IPS-18a (cell line): ENCODE results near the gene FYCO1.

Experiments used
- H3K27ac ChIP-seq: one replicate; pipeline ENCODE4 v1.5.1; 2013; ENCODE audit warnings: low read length
- H3K27me3 ChIP-seq: one replicate; pipeline ENCODE4 v1.6.1; 2013; ENCODE audit warnings: mild to moderate bottlenecking, low read length; ENCODE audit not compliant: control insufficient read depth, insufficient read depth
- H3K36me3 ChIP-seq: one replicate; pipeline ENCODE4 v1.6.1; 2013; ENCODE audit warnings: low read depth, low read length; ENCODE audit not compliant: control insufficient read depth
- H3K4me1 ChIP-seq: one replicate; pipeline ENCODE4 v1.6.1; 2013; ENCODE audit warnings: low read depth, low read length; ENCODE audit not compliant: control insufficient read depth
- H3K4me3 ChIP-seq: one replicate; pipeline ENCODE4 v1.5.1; 2013; ENCODE audit warnings: low read length
- H3K9ac ChIP-seq: one replicate; pipeline ENCODE4 v1.6.1; 2013; ENCODE audit warnings: mild to moderate bottlenecking, low read length, moderate library complexity
- H3K9me3 ChIP-seq: one replicate; pipeline ENCODE4 v1.6.1; 2013; ENCODE audit warnings: low read depth, low read length; ENCODE audit not compliant: control insufficient read depth

FYCO1 gene

GRCh38 chr3:45944830-45945620 is 50.6 kb downstream of the FYCO1 start:
- Histone ChIP-seq H3K9me3 (no peaks in the 10 kb centered on the region), H3K4me3 (no peak overlapping the region), H3K36me3 (peaks cover 28% of the 10 kb centered on the region), H3K27me3 (no peaks in the 10 kb centered on the region), H3K27ac (no peak overlapping the region), H3K4me1 (no peaks in the 10 kb centered on the region), H3K9ac (no peak overlapping the region)

- no peak within 1 kb of the TSS for H3K9ac ChIP-seq
- H3K9me3 ChIP-seq: no peaks in the 10 kb centered on the region
- H3K27ac ChIP-seq: no peak within 1 kb of the TSS
- peaks cover 4% of the 10 kb centered on the region for H3K4me1 ChIP-seq
- peaks cover 19% of the 10 kb centered on the region for H3K36me3 ChIP-seq
- H3K4me3 ChIP-seq: no peak within 1 kb of the TSS
- no peaks in the 10 kb centered on the region for H3K27me3 ChIP-seq
Observed at GRCh38 chr3:45943207-45943846, 52.3 kb downstream of the FYCO1 start, which contains the start of gene CXCR6. TSS of gene CXCR6 (plus strand) at chr3:45943464. CDS start at chr3:45946482, 3,018 bp downstream.

- H3K27ac ChIP-seq: no peak overlapping the region
- H3K27me3 ChIP-seq: no peaks in the 10 kb centered on the region
- H3K4me1 ChIP-seq: peaks cover 4% of the 10 kb centered on the region
- H3K9me3 ChIP-seq: no peaks in the 10 kb centered on the region
- H3K4me3 ChIP-seq: no peak overlapping the region
- peaks cover 10% of the 10 kb centered on the region for H3K36me3 ChIP-seq
- H3K9ac ChIP-seq: no peak overlapping the region
Observed at GRCh38 chr3:45942051-45942825, 53.4 kb downstream of the FYCO1 start.

GRCh38 chr3:45940781-45941365 is 54.8 kb downstream of the FYCO1 start:
- Histone ChIP-seq H3K36me3 (no peaks in the 10 kb centered on the region), H3K4me1 (peaks cover 4% of the 10 kb centered on the region)

GRCh38 chr3:45940004-45940780 is 55.4 kb downstream of the FYCO1 start:
- H3K36me3 ChIP-seq: peaks cover 3% of the 10 kb centered on the region
- peaks cover 4% of the 10 kb centered on the region for H3K4me1 ChIP-seq
- H3K9me3 ChIP-seq: no peaks in the 10 kb centered on the region
- H3K9ac ChIP-seq: no peak overlapping the region
- no peak overlapping the region for H3K27ac ChIP-seq
- no peaks in the 10 kb centered on the region for H3K27me3 ChIP-seq
- H3K4me3 ChIP-seq: no peak overlapping the region

More at GRCh38 chr3:45940781-45941365, 54.8 kb downstream of the FYCO1 start:
- Histone ChIP-seq H3K9ac (no peak overlapping the region), H3K27ac (no peak overlapping the region), H3K4me3 (no peak overlapping the region), H3K27me3 (no peaks in the 10 kb centered on the region), H3K9me3 (no peaks in the 10 kb centered on the region)

- peaks cover 9% of the 10 kb centered on the region for H3K36me3 ChIP-seq
- no peak overlapping the region for H3K4me3 ChIP-seq
- no peaks in the 10 kb centered on the region for H3K9me3 ChIP-seq
- H3K27me3 ChIP-seq: no peaks in the 10 kb centered on the region
- H3K9ac ChIP-seq: no peak overlapping the region
- no peak overlapping the region for H3K27ac ChIP-seq
- peaks cover 4% of the 10 kb centered on the region for H3K4me1 ChIP-seq
Observed at GRCh38 chr3:45939341-45939771, 56.3 kb downstream of the FYCO1 start.

GRCh38 chr3:45938864-45939263 is 56.8 kb downstream of the FYCO1 start:
- peaks cover 10% of the 10 kb centered on the region for H3K36me3 ChIP-seq
- no peak overlapping the region for H3K4me3 ChIP-seq
- H3K4me1 ChIP-seq: peaks cover 4% of the 10 kb centered on the region
- no peaks in the 10 kb centered on the region for H3K9me3 ChIP-seq
- no peak overlapping the region for H3K27ac ChIP-seq
- no peak overlapping the region for H3K9ac ChIP-seq
- H3K27me3 ChIP-seq: no peaks in the 10 kb centered on the region

- no peak overlapping the region for H3K9ac ChIP-seq
- H3K27ac ChIP-seq: no peak overlapping the region
- H3K4me1 ChIP-seq: peaks cover 4% of the 10 kb centered on the region
- H3K27me3 ChIP-seq: no peaks in the 10 kb centered on the region
- H3K36me3 ChIP-seq: peaks cover 13% of the 10 kb centered on the region
- H3K9me3 ChIP-seq: no peaks in the 10 kb centered on the region
- no peak overlapping the region for H3K4me3 ChIP-seq
Observed at GRCh38 chr3:45938043-45938435, 57.6 kb downstream of the FYCO1 start.

GRCh38 chr3:45937206-45938042 is 58.2 kb downstream of the FYCO1 start:
- no peak overlapping the region for H3K27ac ChIP-seq
- no peak overlapping the region for H3K4me3 ChIP-seq
- H3K9ac ChIP-seq: no peak overlapping the region
- peaks cover 19% of the 10 kb centered on the region for H3K36me3 ChIP-seq
- peaks cover 4% of the 10 kb centered on the region for H3K4me1 ChIP-seq
- no peaks in the 10 kb centered on the region for H3K9me3 ChIP-seq
- no peaks in the 10 kb centered on the region for H3K27me3 ChIP-seq

- Histone ChIP-seq H3K9me3 (no peaks in the 10 kb centered on the region), H3K9ac (no peak overlapping the region), H3K27me3 (no peaks in the 10 kb centered on the region), H3K4me1 (peaks cover 4% of the 10 kb centered on the region), H3K36me3 (peaks cover 22% of the 10 kb centered on the region), H3K4me3 (no peak overlapping the region), H3K27ac (no peak overlapping the region)
Observed at GRCh38 chr3:45936261-45936660, 59.4 kb downstream of the FYCO1 start.
